Spleen (tissue), 11 donors: ENCODE measurements around the gene ALKBH4. TPM values are rescaled to one million over a fixed set of nuclear protein-coding genes. Genes with fewer than 3 reads are reported as not detected.

Source experiments
- DNase-seq: peaks from one replicate; pipeline ENCODE4 v3.0.0-alpha.2; 2020
- H3K27ac ChIP-seq, 8 donors: fragments of 200-600 bp; sonication (generic) in 7 of 8; 1 replicate in 4 of 8; 2 replicates in 4 of 8; pipeline versions ENCODE4 v1.5.0 to v1.8.0; 2016 to 2021; ENCODE audit warnings: inconsistent platforms in 4 of 8, mild to moderate bottlenecking in 4 of 8, moderate library complexity in 1 of 8
- H3K27me3 ChIP-seq, 7 donors: fragments of 200-600 bp; sonication (generic) in 6 of 7; replicated peaks in 1 of 7; 1 replicate in 4 of 7; 2 replicates in 3 of 7; pipeline versions ENCODE4 v1.5.0 to v1.8.0; 2016 to 2021; ENCODE audit warnings: inconsistent platforms in 3 of 7, mild to moderate bottlenecking in 1 of 7
- H3K36me3 ChIP-seq, 6 donors: fragments of 200-600 bp; sonication (generic) in 5 of 6; 1 replicate in 4 of 6; 2 replicates in 2 of 6; pipeline versions ENCODE4 v1.5.0 to v1.8.0; 2016 to 2021; ENCODE audit warnings: inconsistent platforms in 2 of 6
- H3K4me1 ChIP-seq, 6 donors: fragments of 200-600 bp; sonication (generic) in 5 of 6; 1 replicate in 3 of 6; 2 replicates in 3 of 6; pipeline versions ENCODE4 v1.5.0 to v1.8.0; 2016 to 2021; ENCODE audit warnings: inconsistent platforms in 3 of 6
- H3K4me3 ChIP-seq, 8 donors: fragments of 200-600 bp; sonication (generic) in 7 of 8; 1 replicate in 4 of 8; 2 replicates in 4 of 8; pipeline versions ENCODE4 v1.5.0 to v1.8.0; 2016 to 2021; ENCODE audit warnings: inconsistent platforms in 4 of 8, mild to moderate bottlenecking in 4 of 8, moderate library complexity in 2 of 8
- H3K9me3 ChIP-seq, 8 donors: fragments of 200-600 bp; sonication (generic) in 7 of 8; 1 replicate in 4 of 8; 2 replicates in 4 of 8; pipeline versions ENCODE4 v1.5.0 to v1.8.0; 2016 to 2021; ENCODE audit warnings: inconsistent platforms in 4 of 8
- POLR2A ChIP-seq, 3 donors: fragments of 450-650 bp; IDR thresholded peaks; one replicate each; pipeline ENCODE4 v1.5.1; 2017; ENCODE audit warnings: antibody characterized with exemption in 3 of 3, mild to moderate bottlenecking in 1 of 3
- POLR2AphosphoS5 ChIP-seq, 3 donors: sonication (generic); formaldehyde crosslinking; IDR thresholded peaks; one replicate each; pipeline ENCODE4 v1.5.1; 2017; ENCODE audit warnings: antibody characterized with exemption in 3 of 3
- WGBS, 5 donors: extraction: QIAGEN DNeasy Blood & Tissue Kit in 3 of 5; methylation state at CpG; one replicate each; pipeline versions ENCODE4 v1.1.5 to v1.1.7; 2013 to 2018; 5-methylcytosine and 5-hydroxymethylcytosine counted together
- intact Hi-C: fragments of 100-400 bp; cut with DNase I; formaldehyde crosslinking; loops from one replicate; pipeline ENCODE4 v1.15.0; 2023; ENCODE audit warnings: low total_unique reads
- polyA plus RNA-seq, 3 donors: library from polyadenylated mRNA; stranded (reverse); fragments of 200-250 nt; gene quantifications; one replicate each; pipeline ENCODE4 v1.2.1, GENCODE V29; 2013
- total RNA-seq, 7 donors: library from RNA; depleted of rRNA in 3 of 7; stranded (reverse); fragments of >200 nt in 3 of 7; fragmentation: NEBNext Ultra II Directional in 4 of 7; extraction: Animal tissue kit (Norgen Biotek cat#: 25700) in 4 of 7; gene quantifications; one replicate each; pipeline versions ENCODE4 v1.1.0 to v1.2.1, GENCODE V29; 2016 to 2021
- TF ChIP-seq, protein P1 (sequence below), 11 experiments: fragments of 200-600 bp in 7 of 11; fragments of 450-650 bp in 4 of 11; sonication (generic) in 4 of 11; IDR thresholded peaks in 8 of 11; conservative IDR thresholded peaks in 3 of 11; 1 replicate in 7 of 11; 2 replicates in 4 of 11; pipeline versions ENCODE4 v1.4.0 to v1.8.0; 2016 to 2021; ENCODE audit warnings: antibody characterized with exemption in 11 of 11, inconsistent platforms in 4 of 11, mild to moderate bottlenecking in 1 of 11
- donor health status: healthy with polysubstance abuse.
- donor health status: DM: no; HTN: no; CAD: no; lungs with moderate emphysema.
- donor health status: DM: no; HTN: no; CAD: no.
- donor health status: Bipolar disorder and iron deficiency.
- donor health status: healthy.
- donor health status: DM: no; HTN: no; CAD: no.
- donor health status: DM: yes; HTN: yes; CAD: no.

The ALKBH4 gene
- total and polyA plus RNA-seq, 10 donors = 9.0 to 15.1 (median 10.6) TPM

DNA sequence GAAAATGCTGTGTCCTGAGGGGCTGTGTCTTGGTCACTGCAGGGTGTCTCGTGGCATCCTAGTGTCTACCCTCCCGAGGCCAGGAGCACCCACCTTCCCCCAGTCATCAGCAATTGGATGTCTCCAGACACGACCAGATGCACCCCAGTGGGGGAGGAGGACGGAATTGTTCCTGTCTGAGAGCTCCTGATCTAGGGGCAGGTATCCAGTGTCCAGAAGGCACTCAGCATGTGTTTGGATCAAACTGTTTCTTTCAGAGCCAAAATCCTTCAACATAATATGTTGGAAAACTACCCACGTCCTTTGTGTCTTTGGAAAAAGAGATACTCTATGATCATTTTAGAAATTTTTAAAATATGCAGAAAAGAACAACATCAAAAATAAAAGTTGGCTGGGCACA is 51.6 kb downstream of the ALKBH4 start:
- H3K4me3 ChIP-seq = no peak overlapping the region
- TF ChIP-seq, protein P1, sequence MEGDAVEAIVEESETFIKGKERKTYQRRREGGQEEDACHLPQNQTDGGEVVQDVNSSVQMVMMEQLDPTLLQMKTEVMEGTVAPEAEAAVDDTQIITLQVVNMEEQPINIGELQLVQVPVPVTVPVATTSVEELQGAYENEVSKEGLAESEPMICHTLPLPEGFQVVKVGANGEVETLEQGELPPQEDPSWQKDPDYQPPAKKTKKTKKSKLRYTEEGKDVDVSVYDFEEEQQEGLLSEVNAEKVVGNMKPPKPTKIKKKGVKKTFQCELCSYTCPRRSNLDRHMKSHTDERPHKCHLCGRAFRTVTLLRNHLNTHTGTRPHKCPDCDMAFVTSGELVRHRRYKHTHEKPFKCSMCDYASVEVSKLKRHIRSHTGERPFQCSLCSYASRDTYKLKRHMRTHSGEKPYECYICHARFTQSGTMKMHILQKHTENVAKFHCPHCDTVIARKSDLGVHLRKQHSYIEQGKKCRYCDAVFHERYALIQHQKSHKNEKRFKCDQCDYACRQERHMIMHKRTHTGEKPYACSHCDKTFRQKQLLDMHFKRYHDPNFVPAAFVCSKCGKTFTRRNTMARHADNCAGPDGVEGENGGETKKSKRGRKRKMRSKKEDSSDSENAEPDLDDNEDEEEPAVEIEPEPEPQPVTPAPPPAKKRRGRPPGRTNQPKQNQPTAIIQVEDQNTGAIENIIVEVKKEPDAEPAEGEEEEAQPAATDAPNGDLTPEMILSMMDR (IDR thresholded peaks at IDR 0.05 in 8 of 11, conservative IDR thresholded peaks at IDR 0.05 in 3 of 11) = no peak
- TF ChIP-seq POLR2AphosphoS5 (IDR thresholded peaks at IDR 0.05) = peak in 1 of 3 donors; percentile 0

DNA sequence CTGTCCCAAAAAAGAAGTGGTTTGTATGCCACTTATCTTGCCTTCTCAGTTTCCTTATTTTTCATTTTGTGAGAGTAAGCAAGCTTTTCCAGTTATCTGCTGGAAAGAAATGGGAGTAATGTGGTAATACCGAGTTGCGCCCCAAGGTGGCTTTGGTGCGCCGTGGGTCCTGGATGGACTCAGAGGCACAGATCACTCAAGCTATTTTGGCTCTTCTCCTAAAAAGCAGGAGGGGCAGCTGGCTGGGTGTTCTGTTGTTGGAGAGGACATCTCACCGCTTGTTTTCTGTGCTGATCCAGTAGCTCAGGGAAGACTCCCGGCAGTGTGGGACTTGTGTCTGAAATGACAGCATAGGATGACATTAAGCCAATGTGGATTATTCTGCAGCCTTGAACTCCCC is 52.1 kb downstream of the ALKBH4 start:
- Histone ChIP-seq H3K9me3 (peaks cover 0 to 7% (median 2%) of the 10 kb centered on the region in 8 donors), H3K4me1 (peaks cover 27 to 81% (median 53%) of the 10 kb centered on the region in 6 donors), H3K36me3 (peaks cover 0 to 96% (median 43%) of the 10 kb centered on the region in 6 donors), H3K27me3 (no peaks in the 10 kb centered on the region), H3K4me3 (no peak overlapping the region), H3K27ac (peak overlapping the region in 3 of 8 donors; percentile 9 to 56 (median 35))
- TF ChIP-seq POLR2A (IDR thresholded peaks at IDR 0.05) (no peak), POLR2AphosphoS5 (IDR thresholded peaks at IDR 0.05) (peak in 2 of 3 donors; percentile 15 to 73)
- TF ChIP-seq, protein P1 (IDR thresholded peaks at IDR 0.05 in 8 of 11, conservative IDR thresholded peaks at IDR 0.05 in 3 of 11) = peak; percentile 45 to 71 (median 58)
- intact Hi-C loops = no loop called here
- DNase-seq = peak; percentile 86
- WGBS, 5 donors = 49 to 62% (median 58%) methylated on average over 6 of the region's 6 CpGs

More for the DNA sequence above, 51.6 kb downstream of the ALKBH4 start:
- 82 to 99% (median 88%) methylated on average over 3 to 5 of the region's 5 CpGs for WGBS, 5 donors
- Histone ChIP-seq H3K9me3 (peaks cover 0 to 7% (median 2%) of the 10 kb centered on the region in 8 donors), H3K4me1 (peaks cover 29 to 81% (median 57%) of the 10 kb centered on the region in 6 donors), H3K27ac (peak overlapping the region in 3 of 8 donors; percentile 9 to 56 (median 35)), H3K27me3 (no peaks in the 10 kb centered on the region), H3K36me3 (peaks cover 0 to 96% (median 37%) of the 10 kb centered on the region in 6 donors)
- intact Hi-C loops = no loop called here
- DNase-seq = no peak

DNA sequence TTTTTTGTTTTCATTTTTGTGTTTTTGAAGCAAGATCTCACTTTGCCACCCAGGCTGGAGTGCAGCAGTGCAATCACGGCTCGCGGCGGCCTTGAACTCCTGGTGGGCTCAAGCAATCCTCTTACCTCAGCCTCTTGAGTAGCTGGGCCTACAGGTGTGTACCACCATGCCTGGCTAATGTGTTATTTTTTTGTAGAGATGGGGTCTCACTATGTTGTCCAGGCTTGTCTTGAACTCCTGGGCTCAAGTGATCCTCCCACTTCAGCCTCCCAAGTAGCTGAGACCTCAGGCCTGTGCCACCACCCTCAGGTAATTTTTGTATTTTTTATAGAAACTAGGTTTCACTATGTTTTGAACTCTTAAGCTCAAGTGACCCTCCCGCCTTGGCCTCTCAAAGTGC is 53.7 kb downstream of the ALKBH4 start:
- H3K4me3 ChIP-seq = no peak overlapping the region
- H3K27me3 ChIP-seq = no peaks in the 10 kb centered on the region
- TF ChIP-seq POLR2AphosphoS5 (IDR thresholded peaks at IDR 0.05) (no peak), POLR2A (IDR thresholded peaks at IDR 0.05) (no peak)
- TF ChIP-seq, protein P1 (IDR thresholded peaks at IDR 0.05 in 8 of 11, conservative IDR thresholded peaks at IDR 0.05 in 3 of 11) = no peak
- DNase-seq = no peak
- peaks cover 14 to 70% (median 37%) of the 10 kb centered on the region in 6 donors for H3K4me1 ChIP-seq
- peaks cover 0 to 99% (median 58%) of the 10 kb centered on the region in 6 donors for H3K36me3 ChIP-seq
- intact Hi-C loops = no loop called here
- H3K9me3 ChIP-seq = peaks cover 0 to 7% (median 2%) of the 10 kb centered on the region in 8 donors
- H3K27ac ChIP-seq = no peak overlapping the region
- 93 to 97% (median 96%) methylated on average over 5 of the region's 5 CpGs for WGBS, 5 donors

DNA sequence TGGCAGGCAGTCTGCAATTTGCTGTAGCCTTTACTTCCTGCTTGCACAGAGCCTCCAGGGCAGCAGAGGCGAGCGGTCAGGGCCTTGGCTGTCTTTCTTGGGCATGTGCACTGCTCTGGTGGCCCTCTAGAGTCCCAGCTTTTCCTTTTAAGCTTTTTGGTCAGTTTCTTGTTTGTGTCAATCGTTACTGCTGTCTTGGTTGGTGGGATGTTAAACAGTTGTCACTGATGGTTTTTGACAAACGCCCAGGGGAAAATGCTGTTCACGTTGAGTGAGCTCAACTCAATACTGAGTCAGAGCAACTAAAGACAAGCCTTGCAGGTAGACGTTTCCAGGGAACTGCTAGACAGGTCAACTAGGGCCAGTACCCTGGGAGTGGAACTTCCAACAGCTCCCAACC is 54.5 kb downstream of the ALKBH4 start:
- intact Hi-C loops = no loop called here
- H3K9me3 ChIP-seq = peaks cover 0 to 7% (median 2%) of the 10 kb centered on the region in 8 donors
- H3K4me1 ChIP-seq = peaks cover 6 to 62% (median 29%) of the 10 kb centered on the region in 6 donors
- no peak for DNase-seq
- no peaks in the 10 kb centered on the region for H3K27me3 ChIP-seq
- H3K4me3 ChIP-seq = no peak overlapping the region
- no peak overlapping the region for H3K27ac ChIP-seq
- 67 to 75% (median 73%) methylated on average over 6 of the region's 6 CpGs for WGBS, 5 donors
- peaks cover 0 to 100% (median 66%) of the 10 kb centered on the region in 6 donors for H3K36me3 ChIP-seq
- TF ChIP-seq POLR2AphosphoS5 (IDR thresholded peaks at IDR 0.05) = no peak
